Mesenteric fat pad (tissue), 1 donor: ENCODE measurements around the gene FANCL. TPM values are rescaled to one million over a fixed set of nuclear protein-coding genes. Genes with fewer than 3 reads are reported as not detected.
"Not testable (repeated sequence)": the region's sequence is repeated elsewhere in the genome, so short reads cannot be mapped to it uniquely, and the experiment has no call there.

Experiments
- DNase-seq: peaks from one replicate; pipeline ENCODE4 v3.0.0-alpha.2; 2020; ENCODE audit warnings: low spot score
- total RNA-seq: library from RNA; stranded (reverse); fragmentation: NEBNext Ultra II Directional; extraction: Animal tissue kit (Norgen Biotek cat#: 25700); gene quantifications from one replicate; pipeline ENCODE4 v1.2.1, GENCODE V29; 2021
- donor health status: DM: yes; HTN: yes; CAD: no.

The FANCL gene
- total RNA-seq, 1 donor from 2014 or later = 12.8 TPM

GRCh38 chr2:58207189-58207588 lies 33.9 kb downstream of the FANCL start:
- DNase-seq = no peak

GRCh38 chr2:58206785-58207184 lies 34.3 kb downstream of the FANCL start:
- DNase-seq = no peak

GRCh38 chr2:58204195-58204959 lies 36.7 kb downstream of the FANCL start:
- no peak for DNase-seq

- DNase-seq = no peak
Observed at GRCh38 chr2:58203018-58203417, 38.1 kb downstream of the FANCL start.

GRCh38 chr2:58202404-58202803 lies 38.7 kb downstream of the FANCL start:
- DNase-seq = no peak

GRCh38 chr2:58197894-58198293 lies 43.2 kb downstream of the FANCL start:
- DNase-seq = no peak

- no peak for DNase-seq
Observed at GRCh38 chr2:58195662-58196061, 45.5 kb downstream of the FANCL start.

GRCh38 chr2:58194458-58194857 lies 46.7 kb downstream of the FANCL start:
- no peak for DNase-seq

GRCh38 chr2:58187022-58187421 lies 54.1 kb downstream of the FANCL start:
- DNase-seq = not testable (repeated sequence)

GRCh38 chr2:58186501-58186900 lies 54.6 kb downstream of the FANCL start:
- DNase-seq = no peak

GRCh38 chr2:58182527-58182926 lies 58.6 kb downstream of the FANCL start:
- DNase-seq = no peak

GRCh38 chr2:58180635-58181034 lies 60.5 kb downstream of the FANCL start:
- DNase-seq = no peak

GRCh38 chr2:58180175-58180574 lies 61.0 kb downstream of the FANCL start:
- DNase-seq = not testable (repeated sequence)

- not testable (repeated sequence) for DNase-seq
Observed at GRCh38 chr2:58177187-58177586, 63.9 kb downstream of the FANCL start.

GRCh38 chr2:58171831-58172230 lies 69.3 kb downstream of the FANCL start:
- DNase-seq = peak; percentile 72

GRCh38 chr2:58170334-58170933 lies 70.7 kb downstream of the FANCL start:
- DNase-seq = not testable (repeated sequence)

- DNase-seq = not testable (repeated sequence)
Observed at GRCh38 chr2:58169845-58170244, 71.3 kb downstream of the FANCL start.

GRCh38 chr2:58168130-58168529 lies 73.0 kb downstream of the FANCL start:
- not testable (repeated sequence) for DNase-seq

GRCh38 chr2:58163913-58164312 lies 77.2 kb downstream of the FANCL start:
- DNase-seq = no peak

- DNase-seq = no peak
Observed at GRCh38 chr2:58158481-58158880, 82.6 kb downstream of the FANCL start.

GRCh38 chr2:58157754-58158153 lies 83.4 kb downstream of the FANCL start:
- no peak for DNase-seq

- no peak for DNase-seq
Observed at GRCh38 chr2:58156780-58157179, 84.3 kb downstream of the FANCL start.
